BE2C (cell line): ENCODE results near the gene RAB11B.

ENCODE experiments used
- DNase-seq: peaks from one replicate; pipeline ENCODE4 v3.0.0-alpha.2; 2020
- H3K27me3 ChIP-seq: fragments of 250-450 bp; sonication (Bioruptor Pico); 2 replicates; pipeline ENCODE4 v1.5.1; 2020; ENCODE audit warnings: mild to moderate bottlenecking
- H3K36me3 ChIP-seq: fragments of 250-450 bp; sonication (Bioruptor Pico); 2 replicates; pipeline ENCODE4 v1.5.1; 2020; ENCODE audit warnings: mild to moderate bottlenecking
- H3K4me1 ChIP-seq: fragments of 250-450 bp; sonication (Bioruptor Pico); 2 replicates; pipeline ENCODE4 v1.5.1; 2020
- H3K4me3 ChIP-seq: 2 replicates; pipeline ENCODE4 v1.5.1; 2011; ENCODE audit warnings: low read depth, low read length
- H3K9me3 ChIP-seq: fragments of 250-450 bp; sonication (Bioruptor Pico); 2 replicates; pipeline ENCODE4 v1.5.1; 2020
- CTCF ChIP-seq: IDR thresholded peaks from 2 replicates; pipeline ENCODE4 v1.5.1; 2012; ENCODE audit warnings: mild to moderate bottlenecking, low read depth, low read length

The RAB11B gene

GRCh38 chr19:8451885-8452284 is 61.7 kb downstream of the RAB11B start:
- no peak for DNase-seq
- H3K36me3 ChIP-seq = peaks cover 53% of the 10 kb centered on the region
- H3K4me1 ChIP-seq = peaks cover 8% of the 10 kb centered on the region
- TF ChIP-seq CTCF = no peak
- H3K27me3 ChIP-seq = no peaks in the 10 kb centered on the region
- H3K9me3 ChIP-seq = no peaks in the 10 kb centered on the region
- H3K4me3 ChIP-seq = no peak overlapping the region

GRCh38 chr19:8452446-8453123 is 62.4 kb downstream of the RAB11B start:
- peaks cover 52% of the 10 kb centered on the region for H3K36me3 ChIP-seq
- H3K4me1 ChIP-seq = peaks cover 13% of the 10 kb centered on the region
- no peak for DNase-seq

GRCh38 chr19:8453616-8454015 is 63.5 kb downstream of the RAB11B start:
- Histone ChIP-seq H3K36me3 (peaks cover 56% of the 10 kb centered on the region), H3K27me3 (no peaks in the 10 kb centered on the region), H3K9me3 (no peaks in the 10 kb centered on the region), H3K4me1 (peaks cover 13% of the 10 kb centered on the region), H3K4me3 (no peak overlapping the region)
- TF ChIP-seq CTCF = no peak
- DNase-seq = no peak

More at GRCh38 chr19:8452446-8453123, 62.4 kb downstream of the RAB11B start:
- Histone ChIP-seq H3K9me3 (no peaks in the 10 kb centered on the region), H3K27me3 (no peaks in the 10 kb centered on the region), H3K4me3 (no peak overlapping the region)
- TF ChIP-seq CTCF = no peak
